HepG2 (cell line): ENCODE results near the gene PISD. TPM values are rescaled to one million over a fixed set of nuclear protein-coding genes. Genes with fewer than 3 reads are reported as not detected.

Source experiments
- ATAC-seq: fragments of 200-7000 bp; cut with Tn5 transposase; 3 replicates; pipeline ENCODE4 v1.9.1; 2020; ENCODE audit warnings: mild to moderate bottlenecking, moderate library complexity
- BruUV-seq: library from RNA; stranded (reverse); fragments of 400-500 nt; replicated peaks from 2 replicates; lab custom pipeline; 2021; lab: Mats Ljungman, UMichigan
- CTCF ChIA-PET: fragments of 300-600 bp; formaldehyde crosslinking; extraction: SDS; loops from one replicate; lab custom pipeline; 2021; ENCODE audit warnings: low total read pairs, inconsistent platforms, low intra/inter-chr PET ratio; lab: Yijun Ruan, JAX
- POLR2A ChIA-PET: fragments of 350-600 bp; sonication (Branson Sonifier 250); formaldehyde crosslinking; loops from one replicate; lab custom pipeline; 2020; ENCODE audit warnings: antibody characterized with exemption, inconsistent platforms; lab: Yijun Ruan, JAX
- DNase-seq: peaks from one replicate; pipeline ENCODE4 v3.0.0-alpha.2; 2015; ENCODE audit warnings: low spot score
- FAIRE-seq: peaks from 3 replicates; lab custom pipeline; 2011; peaks lifted over from hg19 to GRCh38; lab: Jason Lieb, UNC
- H2AFZ ChIP-seq: one replicate; pipeline ENCODE4 v1.6.1; 2011; ENCODE audit warnings: low read length, inconsistent platforms
- H3K27ac ChIP-seq: fragments of 300-600 bp; 3 replicates; pipeline ENCODE4 v1.8.0; 2011; ENCODE audit warnings: mixed run types, mild to moderate bottlenecking, mixed read lengths, low read length, inconsistent platforms; ENCODE audit not compliant: insufficient read depth; ENCODE audit errors: extremely low read length
- H3K27me3 ChIP-seq, 2 experiments: fragments of 200-600 bp in 1 of 2; 2 replicates in 1 of 2; 3 replicates in 1 of 2; pipeline versions ENCODE4 v1.6.0 to v1.8.0; 2011; ENCODE audit warnings: low read length in 2 of 2, mild to moderate bottlenecking in 2 of 2, moderate library complexity in 2 of 2, inconsistent platforms in 1 of 2; ENCODE audit not compliant: insufficient read depth in 2 of 2, control insufficient read depth in 1 of 2
- H3K36me3 ChIP-seq, 2 experiments: fragments of 200-600 bp in 1 of 2; replicated peaks in 1 of 2; 2 replicates in 1 of 2; 3 replicates in 1 of 2; pipeline versions ENCODE4 v1.5.1 to v1.8.0; 2011; ENCODE audit warnings: low read length in 2 of 2, inconsistent platforms in 1 of 2; ENCODE audit not compliant: insufficient read depth in 2 of 2, control insufficient read depth in 1 of 2
- H3K4me1 ChIP-seq: 2 replicates; pipeline ENCODE4 v1.5.1; 2012; ENCODE audit warnings: low read length, inconsistent platforms; ENCODE audit not compliant: insufficient read depth
- H3K4me2 ChIP-seq: 2 replicates; pipeline ENCODE4 v1.6.0; 2011; ENCODE audit warnings: low read depth, low read length, inconsistent platforms
- H3K4me3 ChIP-seq, 3 experiments: fragments of 200-600 bp in 1 of 3; sonication (generic), shearing (Covaris generic) in 1 of 3; replicated peaks in 1 of 3; 2 replicates each; pipeline ENCODE4 v1.5.1; 2011 to 2016; ENCODE audit warnings: low read length in 3 of 3, inconsistent platforms in 2 of 3, low read depth in 2 of 3, mild to moderate bottlenecking in 2 of 3, control low read depth in 1 of 3, mixed read lengths in 1 of 3; ENCODE audit not compliant: insufficient read depth in 1 of 3
- H3K79me2 ChIP-seq: one replicate; pipeline ENCODE4 v1.6.1; 2011; ENCODE audit warnings: low read length, inconsistent platforms; ENCODE audit not compliant: insufficient read depth
- H3K9ac ChIP-seq: 2 replicates; pipeline ENCODE4 v1.6.0; 2011; ENCODE audit warnings: mild to moderate bottlenecking, low read depth, low read length, inconsistent platforms; ENCODE audit not compliant: insufficient read depth
- H3K9me3 ChIP-seq: 2 replicates; pipeline ENCODE4 v1.5.1; 2012; ENCODE audit warnings: mild to moderate bottlenecking, low read length
- H4K20me1 ChIP-seq: 2 replicates; pipeline ENCODE4 v1.6.0; 2011; ENCODE audit warnings: inconsistent platforms, mild to moderate bottlenecking, low read length, moderate library complexity; ENCODE audit not compliant: insufficient read depth
- ARID3A ChIP-seq: IDR thresholded peaks from 2 replicates; pipeline ENCODE4 v1.6.1; 2012; ENCODE audit warnings: low read depth, low read length, improper control_type of control experiment
- DR1 ChIP-seq: sonication (generic); formaldehyde crosslinking; IDR thresholded peaks from 2 replicates; pipeline ENCODE4 v1.8.0; 2021; ENCODE audit warnings: mild to moderate bottlenecking, missing genetic modification reagents, inconsistent platforms
- GMEB2 ChIP-seq: IDR thresholded peaks from 2 replicates; pipeline ENCODE4 v1.6.1; 2016; ENCODE audit warnings: missing biosample characterization, missing genetic modification reagents, low read depth
- KDM3A ChIP-seq: IDR thresholded peaks from 2 replicates; pipeline ENCODE4 v1.6.1; 2018; ENCODE audit warnings: low read depth, missing compliant biosample characterization
- SNAPC4 ChIP-seq: sonication (generic); formaldehyde crosslinking; IDR thresholded peaks from 2 replicates; pipeline ENCODE4 v1.4.0; 2020; ENCODE audit warnings: mild to moderate bottlenecking, missing genetic modification reagents
- SP2 ChIP-seq: sonication (generic); formaldehyde crosslinking; IDR thresholded peaks from 2 replicates; pipeline ENCODE4 v1.5.1; 2020; ENCODE audit warnings: mild to moderate bottlenecking, missing genetic modification reagents
- ZNF382 ChIP-seq: sonication (generic); formaldehyde crosslinking; IDR thresholded peaks from 2 replicates; pipeline ENCODE4 v1.5.0; 2020; ENCODE audit warnings: missing genetic modification reagents, mild to moderate bottlenecking, borderline replicate concordance
- WGBS: methylation state at CpG from one replicate; pipeline ENCODE4 v1.1.6; 2017; ENCODE audit warnings: low lambda C conversion rate; 5-methylcytosine and 5-hydroxymethylcytosine counted together
- in situ Hi-C: cut with HindIII; loops from 2 replicates; pipeline ENCODE4 v1.10.0; 2017; ENCODE audit warnings: low pct_unique_long_range_greater_than_20kb; ENCODE audit not compliant: extremely low pct_ligation_motif_present
- intact Hi-C: fragments of 100-400 bp; cut with micrococcal nuclease; formaldehyde crosslinking; loops from one replicate; pipeline ENCODE4 v1.10.0; 2022; ENCODE audit not compliant: unreplicated experiment
- polyA plus RNA-seq, 8 experiments: library from polyadenylated mRNA; depleted of rRNA in 3 of 8; stranded (reverse) in 7 of 8; unstranded in 1 of 8; fragments of >200 nt; fragmentation: Illumina TruSeq in 4 of 8; extraction: Trizol in 4 of 8; gene quantifications; 2 replicates each; pipeline versions ENCODE4 v1.2.1 to v1.2.3, GENCODE V29; 2011 to 2016; ENCODE audit warnings: low read depth in 4 of 8, missing spikeins in 1 of 8, mixed read lengths in 1 of 8; ENCODE audit not compliant: insufficient read depth in 1 of 8
- total RNA-seq, 5 experiments: library from RNA; depleted of rRNA; stranded (reverse); fragments of >200 nt; fragmentation: Illumina TruSeq; extraction: Trizol; gene quantifications; 2 replicates each; pipeline ENCODE4 v1.2.3, GENCODE V29; 2016; ENCODE audit warnings: low read depth in 1 of 5

The PISD gene
- total and polyA plus RNA-seq, 2 of the 13 experiments (the other 11 are each of a cell fraction or from before 2014, with no cell fraction given), result 30.1 to 47.7 TPM

- TF ChIP-seq KDM3A (CRISPR knock-in tag), result no peak
- H3K4me3 ChIP-seq, result no peak overlapping the region
- H3K4me1 ChIP-seq, result peaks cover 38% of the 10 kb centered on the region
- no TSS peak for BruUV-seq
- H3K4me2 ChIP-seq, result no peak overlapping the region
- in situ Hi-C loops, result no loop called here
- ChIA-PET CTCF (no interaction called here), POLR2A (no interaction called here)
- H3K27me3 ChIP-seq, result no peaks in the 10 kb centered on the region
- no peak for ATAC-seq
- no peak overlapping the region for H2AFZ ChIP-seq
- 92% methylated on average over 8 of the region's 8 CpGs for WGBS
- intact Hi-C loops, result no loop called here
- H4K20me1 ChIP-seq, result no peaks in the 10 kb centered on the region
- no peaks in the 10 kb centered on the region for H3K9me3 ChIP-seq
- FAIRE-seq, result no peak
- H3K36me3 ChIP-seq, result peaks cover 0 to 2% of the 10 kb centered on the region in 2 experiments; a peak in 4 of 5 replicates
- H3K9ac ChIP-seq, result no peak overlapping the region
- DNase-seq, result no peak
- no peaks in the 10 kb centered on the region for H3K79me2 ChIP-seq
- no peak overlapping the region for H3K27ac ChIP-seq
Measured at GRCh38 chr22:31575190-31575589, 86.8 kb downstream of the PISD start.

- Histone ChIP-seq H4K20me1 (no peaks in the 10 kb centered on the region), H3K4me1 (peaks cover 27% of the 10 kb centered on the region), H3K4me3 (no peak overlapping the region), H3K4me2 (no peak overlapping the region), H3K9me3 (no peaks in the 10 kb centered on the region), H3K9ac (no peak overlapping the region), H3K36me3 (peaks cover 0 to 2% of the 10 kb centered on the region in 2 experiments; a peak in 4 of 5 replicates), H3K27ac (no peak overlapping the region), H3K27me3 (no peaks in the 10 kb centered on the region), H3K79me2 (no peaks in the 10 kb centered on the region), H2AFZ (no peak overlapping the region)
- no peak for DNase-seq
- ATAC-seq, result no peak
- no TSS peak for BruUV-seq
- CTCF ChIA-PET, result no interaction called here
- 96% methylated on average over 3 of the region's 3 CpGs for WGBS
- in situ Hi-C loops (loop anchor here (25.0 kb wide), 1 partner anchor 388 kb away; no protein-coding TSS in a partner anchor), intact Hi-C loops (no loop called here)
- POLR2A ChIA-PET, result no interaction called here
- no peak for FAIRE-seq
- no peak for TF ChIP-seq ZNF382 (CRISPR knock-in tag)
- no peak for TF ChIP-seq DR1 (CRISPR knock-in tag)
- TF ChIP-seq SP2 (CRISPR knock-in tag), result no peak
- no peak for TF ChIP-seq SNAPC4
- no peak for TF ChIP-seq ARID3A
- no peak for TF ChIP-seq GMEB2 (CRISPR knock-in tag)
Measured at GRCh38 chr22:31574055-31574670, 87.9 kb downstream of the PISD start.
